CD4-positive, alpha-beta T cell treated with Interferon alpha-2 for 1 hour (primary cell): ENCODE data around the gene GARNL3.
A peak's percentile ranks its signal among the peaks of the same experiment; 100 is the strongest.

Experiments used
- DNase-seq, 2 donors: peaks; one replicate each; pipeline ENCODE4 v3.0.0-alpha.2; 2020 to 2022

Gene GARNL3

GRCh38 chr9:127264462-127265219 lies at the start of gene GARNL3:
Gene GARNL3 (plus strand): TSS chr9:127264774. CDS start chr9:127264878, 104 bp downstream.
- no peak for DNase-seq

- DNase-seq, result no peak
Observed at GRCh38 chr9:127215268-127216209, 49.0 kb upstream of the GARNL3 start.

DNA sequence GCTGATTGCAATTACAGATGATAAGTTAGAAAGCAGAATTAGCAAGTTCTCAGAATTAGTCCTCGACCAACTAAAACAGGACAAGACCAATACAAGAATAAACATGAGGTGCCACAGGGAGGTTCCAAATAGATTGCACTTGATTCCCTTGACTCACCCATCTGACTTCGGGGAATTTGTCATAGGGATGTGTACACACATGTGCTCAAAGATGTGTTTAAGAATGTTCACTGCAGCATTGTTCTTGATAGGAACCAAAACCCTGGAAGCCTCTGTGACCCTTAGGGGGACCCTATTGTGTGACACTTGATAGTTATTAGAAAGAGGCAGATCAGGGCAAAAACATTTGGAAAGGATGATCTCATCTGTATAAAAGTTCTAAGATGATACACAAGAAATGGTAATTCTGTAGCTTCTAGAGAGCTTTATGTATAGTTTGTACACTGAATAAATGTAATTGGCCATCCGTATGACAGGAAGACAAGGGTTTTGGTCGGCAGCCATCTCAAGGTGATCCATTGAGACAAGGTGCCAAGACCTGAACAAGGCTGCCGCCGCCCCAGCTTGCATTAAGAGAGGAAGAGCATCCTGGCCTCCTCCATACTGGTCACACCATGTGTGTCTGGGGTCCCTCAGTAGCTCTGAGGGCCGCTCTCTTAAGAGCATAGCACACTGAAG lies 48.2 kb upstream of the GARNL3 start:
- DNase-seq, result no peak

- DNase-seq, result no peak
Observed at GRCh38 chr9:127216888-127217217, 47.7 kb upstream of the GARNL3 start.

- no peak for DNase-seq
Observed at GRCh38 chr9:127218818-127219217, 45.8 kb upstream of the GARNL3 start.

DNA sequence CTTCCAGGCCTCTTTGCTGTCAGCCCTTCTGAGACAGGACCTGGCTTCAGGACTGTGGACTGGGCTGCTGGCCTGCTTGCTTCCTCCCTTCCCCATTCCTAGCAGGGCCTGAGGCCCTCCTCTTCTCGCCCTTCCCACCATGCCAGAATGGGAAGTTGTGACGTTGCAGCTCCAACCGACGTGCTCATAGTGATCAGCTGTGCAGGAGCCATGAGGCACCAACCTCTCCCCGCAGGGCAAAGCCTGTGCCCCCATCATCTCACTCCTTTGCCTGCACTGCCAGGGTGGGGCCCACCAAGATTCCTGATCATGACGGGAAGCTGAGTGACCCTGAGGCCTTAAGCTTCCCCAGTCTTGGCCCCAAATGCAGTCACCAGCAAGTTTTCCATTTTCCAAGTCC lies 45.1 kb upstream of the GARNL3 start:
- DNase-seq, result no peak

DNA sequence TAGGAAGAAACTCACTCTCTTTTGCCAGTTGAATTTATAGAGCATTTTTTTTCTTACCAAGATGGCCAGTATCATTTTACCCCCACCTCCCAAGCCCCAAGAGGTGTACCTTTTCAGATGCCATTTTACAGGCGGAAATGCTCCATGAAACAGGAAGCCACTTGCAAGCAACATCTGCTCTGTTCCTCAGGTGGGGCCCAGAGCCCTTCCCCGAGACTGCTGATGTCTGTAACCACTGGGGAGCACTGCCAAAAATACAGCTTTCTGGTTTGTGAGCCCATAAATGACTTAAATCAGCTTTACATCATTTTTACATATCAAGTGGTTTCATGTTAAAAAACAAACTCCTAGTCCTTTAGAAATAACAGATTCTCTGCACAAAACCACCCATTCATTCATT lies 42.9 kb upstream of the GARNL3 start:
- no peak for DNase-seq

DNA sequence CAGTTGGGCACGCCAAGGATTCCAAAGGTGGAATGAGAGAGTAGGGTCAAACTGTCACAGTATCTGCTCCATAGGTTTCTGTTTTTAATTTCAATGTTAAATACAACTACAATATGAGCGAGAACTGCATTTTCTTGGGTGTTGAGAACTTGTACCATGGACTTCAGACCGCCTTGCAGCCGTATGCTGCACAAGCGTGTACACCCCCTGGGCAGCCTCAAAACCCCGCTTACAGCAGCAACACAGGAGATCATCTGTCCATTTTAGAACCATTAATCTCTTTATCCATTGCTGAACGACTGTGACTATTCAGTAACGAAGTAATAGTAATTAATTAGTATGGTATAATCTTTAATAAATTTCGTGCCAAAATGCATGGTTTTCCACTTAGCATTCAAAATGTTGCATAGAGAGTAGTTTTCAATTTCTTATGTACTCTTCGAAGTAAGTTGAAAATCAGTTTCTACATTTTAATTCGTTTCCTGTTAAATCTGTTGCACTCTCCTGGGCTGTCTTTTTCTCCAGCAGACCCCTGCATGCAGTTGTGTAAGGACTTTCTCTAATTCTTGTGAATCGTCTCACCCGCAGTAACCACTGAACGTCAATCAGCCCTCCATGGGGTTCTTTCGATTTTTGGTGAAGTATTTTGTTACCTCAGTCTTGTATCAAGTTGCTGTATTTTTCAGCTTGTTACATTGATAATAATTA lies 42.0 kb upstream of the GARNL3 start:
- DNase-seq, result no peak

- no peak for DNase-seq
Observed at GRCh38 chr9:127223266-127223665, 41.3 kb upstream of the GARNL3 start.

- DNase-seq, result no peak
Observed at GRCh38 chr9:127223810-127224177, 40.8 kb upstream of the GARNL3 start.

- DNase-seq, result peak; percentile 92
Observed at GRCh38 chr9:127224178-127224882, 40.2 kb upstream of the GARNL3 start.

DNA sequence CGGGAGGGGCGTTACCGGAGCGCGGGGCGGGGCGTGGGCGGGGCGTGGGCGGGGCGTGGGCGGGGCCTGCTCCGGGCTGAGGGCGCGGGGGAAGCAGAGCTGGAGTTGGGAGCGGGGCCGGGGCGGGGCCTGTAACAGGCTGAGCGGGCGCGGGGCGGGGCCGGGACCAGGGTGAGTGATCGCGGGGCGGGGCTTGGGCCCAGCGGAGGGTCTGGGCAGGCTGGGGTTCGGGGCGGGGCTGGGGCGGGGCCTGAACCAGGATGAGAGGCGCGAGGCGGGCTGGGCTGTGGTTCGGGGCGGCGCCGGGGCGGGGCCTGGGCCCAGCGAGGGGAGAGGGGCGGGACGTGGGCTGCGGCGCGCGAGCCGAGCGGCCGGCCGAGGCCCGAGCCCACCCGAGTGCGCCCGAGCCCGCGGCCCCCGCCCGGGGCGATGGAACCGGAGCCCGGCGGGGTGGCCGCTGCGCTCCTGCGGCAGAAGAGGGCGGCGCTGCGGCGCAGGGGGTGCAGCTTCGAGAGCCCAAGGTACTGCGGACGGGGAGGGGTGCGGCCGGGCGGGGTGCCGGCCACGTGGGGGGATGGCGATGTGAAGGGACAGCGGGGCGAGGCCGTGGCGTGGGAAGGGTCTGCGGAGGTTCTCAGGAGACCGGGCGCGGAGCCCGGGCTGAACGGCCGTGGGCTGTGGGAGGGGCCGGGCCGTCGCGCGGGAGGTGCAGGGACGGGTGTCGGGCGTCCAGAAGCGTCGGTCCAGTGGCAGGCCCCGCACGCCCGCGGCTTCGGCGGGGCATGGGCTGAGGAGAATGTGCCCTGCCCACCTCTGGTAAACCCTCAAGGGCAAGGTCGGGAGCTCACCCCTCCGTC lies 39.5 kb upstream of the GARNL3 start:
- peak; percentile 92 to 94 for DNase-seq

GRCh38 chr9:127225801-127226625 lies 38.6 kb upstream of the GARNL3 start:
- no peak for DNase-seq

- DNase-seq, result no peak
Observed at GRCh38 chr9:127229691-127230417, 34.7 kb upstream of the GARNL3 start.

DNA sequence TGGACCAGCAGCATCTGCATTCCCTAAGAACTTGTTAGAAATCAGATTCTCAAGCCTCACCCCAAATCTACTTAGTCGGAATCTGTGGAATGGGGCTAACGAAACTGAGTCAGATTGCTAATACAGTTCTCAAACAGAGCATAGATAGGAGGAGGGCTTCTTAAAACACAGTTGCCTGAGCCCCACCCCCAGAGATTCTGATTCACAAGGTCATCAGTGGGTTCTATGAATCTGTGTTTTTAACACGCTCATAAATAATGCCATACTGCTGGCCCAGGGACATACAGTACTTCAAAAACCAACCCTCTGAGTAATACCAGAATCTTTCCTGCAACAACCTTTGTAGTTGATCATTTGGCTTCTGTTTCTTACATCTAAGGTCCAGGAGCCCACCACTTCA lies 32.9 kb upstream of the GARNL3 start:
- DNase-seq, result no peak

DNA sequence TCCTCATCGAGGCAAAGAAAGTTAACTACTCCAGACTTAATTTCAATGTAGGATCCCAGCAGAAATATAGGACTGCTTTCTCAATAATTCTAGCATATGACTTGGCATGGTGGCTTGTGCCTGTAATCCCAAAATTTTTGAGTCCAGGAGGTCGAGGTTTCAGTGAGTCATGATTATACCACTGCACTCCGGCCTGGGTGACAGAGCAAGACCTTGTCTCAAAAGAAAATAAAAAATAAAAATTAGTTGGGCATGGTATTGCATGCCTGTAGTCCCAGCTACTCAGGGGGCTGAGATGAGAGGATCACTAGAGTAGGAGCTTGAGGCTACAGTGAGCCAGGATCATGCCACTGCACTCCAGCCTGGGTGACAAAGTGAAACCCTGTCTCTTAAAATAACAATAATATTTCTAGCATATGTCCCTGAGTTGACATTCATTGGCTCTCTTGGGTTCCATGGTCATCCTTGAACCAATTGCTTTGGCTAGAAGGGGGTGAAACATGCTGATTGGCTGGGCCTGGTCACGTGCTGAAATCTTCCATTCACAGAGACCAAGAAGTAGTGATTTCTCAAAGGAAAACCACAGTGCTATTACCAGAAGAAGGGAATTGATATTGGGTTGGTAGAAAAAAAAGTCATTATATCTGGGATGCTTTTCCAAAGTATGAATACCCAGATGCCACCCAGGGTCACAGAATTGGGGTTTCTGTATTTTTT lies 31.6 kb upstream of the GARNL3 start:
- DNase-seq, result no peak

DNA sequence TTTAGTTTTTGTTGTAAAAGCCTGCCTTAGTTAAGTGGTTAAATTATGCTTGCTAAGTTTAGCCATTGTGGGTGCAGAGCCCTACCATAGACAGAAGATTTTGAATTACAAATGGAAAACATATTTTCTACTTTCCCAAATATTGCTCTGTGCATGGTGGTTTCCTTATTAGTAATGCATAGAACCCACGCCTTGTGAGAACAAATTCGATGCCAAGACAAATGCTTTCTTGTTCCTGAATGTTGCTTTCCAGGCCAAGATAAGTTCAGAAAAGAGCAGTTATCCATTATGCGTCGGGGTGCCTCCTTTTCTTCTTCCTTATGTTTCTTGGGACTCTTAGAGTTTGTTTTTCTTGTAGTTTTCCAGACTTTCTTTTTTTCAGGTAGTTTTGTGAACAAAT lies 31.0 kb upstream of the GARNL3 start:
- DNase-seq, result no peak

DNA sequence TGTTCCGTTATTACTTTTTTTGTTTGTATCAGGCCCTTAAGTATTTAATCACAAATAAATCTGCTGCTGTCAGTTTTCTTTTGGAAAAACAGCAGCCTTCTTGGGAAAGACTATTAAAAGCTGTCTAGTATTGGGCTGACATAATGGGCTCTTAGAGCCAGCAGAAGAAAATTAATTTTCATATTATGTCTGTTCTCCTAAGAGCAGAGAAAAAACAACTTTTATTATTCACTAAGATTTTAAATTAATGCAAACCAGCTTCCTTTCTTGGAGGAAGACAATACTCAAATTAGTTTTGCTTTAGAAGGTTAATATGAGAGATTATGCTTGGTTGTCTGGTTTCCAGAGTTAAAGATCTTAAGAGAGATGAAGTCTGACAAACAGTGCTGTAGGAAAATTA lies 30.6 kb upstream of the GARNL3 start:
- DNase-seq, result no peak

GRCh38 chr9:127237801-127238200 lies 26.8 kb upstream of the GARNL3 start:
- DNase-seq, result no peak
